Stimulated activated CD4-positive, alpha-beta T cell treated with anti-CD3 and anti-CD28 coated beads, Interleukin-12 subunit alpha, Interleukin-12 subunit beta, amount 100 ng/mL, for 24 hours (primary cell): Measurements from ENCODE around the gene DNAAF1.

Source experiments
- DNase-seq, 2 experiments: peaks; one replicate each; pipeline ENCODE4 v3.0.0-alpha.2; 2020; ENCODE audit warnings: low read depth in 2 of 2

Gene DNAAF1

DNA sequence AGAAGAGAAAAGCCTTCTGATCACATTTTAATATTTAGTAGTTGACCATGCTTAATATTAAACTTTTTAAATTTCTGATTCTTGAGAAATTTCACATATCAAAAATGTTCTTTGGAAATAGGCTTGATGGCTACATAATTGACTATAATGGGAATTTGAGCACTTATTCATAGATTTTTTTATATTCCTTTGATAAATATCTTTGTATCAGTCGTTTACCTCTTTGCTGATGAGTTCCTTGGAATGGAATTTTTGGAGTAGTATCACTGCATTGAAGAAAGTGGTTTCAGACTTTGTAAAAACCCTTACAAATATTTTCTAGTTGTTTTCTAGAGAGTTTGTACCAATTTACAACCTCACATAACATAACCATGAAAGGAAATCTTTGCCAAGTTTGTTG is 14.7 kb downstream of the DNAAF1 start:
- DNase-seq: no peak

GRCh38 chr16:84161037-84161436 is 15.9 kb downstream of the DNAAF1 start:
- DNase-seq: no peak

DNA sequence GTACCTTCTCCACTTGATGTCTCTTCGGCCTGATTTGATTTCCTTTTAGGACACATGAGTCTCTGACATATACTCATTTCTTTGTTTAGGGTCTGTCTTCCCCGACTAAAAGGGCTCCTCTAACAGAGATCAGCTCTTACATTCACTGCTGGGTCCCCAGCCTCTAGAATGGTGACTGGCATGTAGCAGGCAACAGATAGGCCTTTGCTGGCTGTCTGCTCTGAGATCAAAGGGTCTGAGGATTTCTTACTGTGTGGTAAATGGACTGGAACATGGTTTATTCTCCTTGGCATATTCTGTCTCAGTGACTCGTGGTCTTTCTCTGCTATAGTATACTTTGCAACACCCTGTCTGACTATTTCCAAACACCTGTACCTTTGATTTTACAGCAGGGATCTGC is 16.7 kb downstream of the DNAAF1 start:
- DNase-seq: no peak

- no peak for DNase-seq
Observed at GRCh38 chr16:84165746-84166145, 20.6 kb downstream of the DNAAF1 start.

- DNase-seq: peak in 1 of 2 experiments; percentile 22
Observed at GRCh38 chr16:84166796-84167695, 21.9 kb downstream of the DNAAF1 start.

DNA sequence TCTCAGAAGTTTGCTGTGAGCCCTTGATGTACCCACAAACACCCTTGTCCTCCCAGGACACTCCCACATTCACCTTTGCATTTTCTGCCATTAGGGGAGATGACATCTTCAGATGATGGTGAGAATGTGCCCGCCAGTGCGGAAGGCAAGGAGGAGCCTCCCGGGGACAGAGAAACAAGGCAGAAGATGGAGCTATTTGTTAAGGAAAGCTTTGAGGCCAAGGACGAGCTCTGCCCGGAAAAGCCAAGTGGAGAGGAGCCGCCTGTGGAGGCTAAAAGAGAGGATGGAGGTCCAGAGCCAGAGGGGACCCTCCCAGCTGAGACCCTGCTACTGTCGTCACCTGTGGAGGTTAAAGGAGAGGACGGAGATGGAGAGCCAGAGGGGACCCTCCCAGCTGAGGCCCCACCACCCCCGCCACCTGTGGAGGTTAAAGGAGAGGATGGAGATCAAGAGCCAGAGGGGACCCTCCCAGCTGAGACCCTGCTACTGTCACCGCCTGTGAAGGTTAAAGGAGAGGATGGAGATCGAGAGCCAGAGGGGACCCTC is 24.7 kb downstream of the DNAAF1 start:
- no peak for DNase-seq

GRCh38 chr16:84174396-84174795 is 29.3 kb downstream of the DNAAF1 start:
- DNase-seq: no peak

DNA sequence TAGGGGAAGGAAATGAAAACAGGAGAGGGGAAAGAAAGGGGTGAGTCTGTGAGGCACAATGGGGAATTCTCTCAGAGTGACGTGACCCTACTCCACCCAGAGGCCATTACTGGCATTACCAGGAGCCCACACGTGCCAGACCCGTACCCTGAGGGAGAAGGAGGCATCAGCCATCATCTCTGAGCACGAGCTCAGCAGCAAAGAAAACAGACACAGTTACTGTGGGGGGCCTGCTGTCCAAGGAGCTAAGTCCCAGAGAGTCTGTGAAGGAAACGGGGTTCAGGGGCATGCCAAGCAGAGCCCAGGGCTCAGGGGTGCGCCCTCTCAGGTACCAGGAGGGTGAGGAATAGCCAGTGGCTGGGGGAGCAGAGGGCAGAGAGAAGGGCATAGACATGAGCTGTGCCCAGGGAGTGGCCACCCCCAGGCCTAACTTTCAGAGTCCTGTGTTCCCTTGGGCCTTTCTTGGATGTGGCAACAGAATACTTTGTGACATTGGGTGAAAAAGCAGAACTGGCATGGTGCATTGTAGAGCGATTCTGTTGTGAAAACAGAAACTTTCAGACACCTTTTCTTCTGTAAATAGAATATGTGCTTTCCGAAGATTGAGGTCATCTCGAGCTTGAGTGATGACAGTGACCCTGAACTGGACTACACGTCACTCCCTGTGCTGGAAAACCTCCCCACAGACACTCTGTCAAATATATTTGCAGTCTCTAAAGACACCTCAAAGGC is 30.4 kb downstream of the DNAAF1 start:
- DNase-seq: peak; percentile 35 to 65

DNA sequence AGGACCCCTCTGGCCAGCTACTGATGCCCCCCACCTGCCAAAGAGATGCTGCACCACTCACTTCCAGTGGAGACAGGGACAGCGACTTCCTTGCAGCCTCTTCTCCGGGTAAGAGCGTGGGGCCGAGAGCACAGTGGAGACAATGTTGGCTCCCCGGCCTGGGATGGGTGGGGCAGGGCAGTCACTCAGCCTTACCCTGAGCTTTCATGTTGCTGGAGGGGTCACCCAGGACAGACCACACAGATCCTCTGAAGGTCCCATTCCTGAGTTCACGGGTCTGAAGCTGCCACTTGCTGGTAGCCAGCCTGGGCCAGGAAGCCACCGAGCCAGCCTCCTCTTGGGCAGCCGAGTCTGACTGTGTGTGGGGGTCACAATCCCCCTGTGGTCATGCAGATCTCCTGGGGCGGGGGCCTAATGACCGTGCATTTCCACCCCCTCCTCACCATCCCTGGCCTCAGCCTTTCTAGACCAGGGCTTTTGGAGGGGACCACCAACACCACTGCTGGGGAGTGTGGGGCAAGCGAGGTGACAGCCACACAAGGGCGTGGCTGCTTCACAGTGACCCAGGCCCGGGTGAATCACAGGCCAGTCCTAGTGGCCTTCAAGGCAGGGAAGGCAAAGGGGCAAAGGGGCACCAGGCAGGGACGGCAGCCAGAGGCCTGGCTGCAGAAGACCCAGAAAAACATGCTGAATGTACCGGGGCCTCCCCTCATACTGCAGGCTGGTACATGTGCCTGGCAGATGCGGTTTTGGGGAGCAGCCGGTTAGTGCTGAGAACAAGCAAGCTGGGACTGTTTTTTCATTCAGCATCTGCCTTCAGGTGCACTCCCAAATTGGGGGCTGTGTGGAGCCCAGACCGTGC is 31.3 kb downstream of the DNAAF1 start:
- DNase-seq: no peak

DNA sequence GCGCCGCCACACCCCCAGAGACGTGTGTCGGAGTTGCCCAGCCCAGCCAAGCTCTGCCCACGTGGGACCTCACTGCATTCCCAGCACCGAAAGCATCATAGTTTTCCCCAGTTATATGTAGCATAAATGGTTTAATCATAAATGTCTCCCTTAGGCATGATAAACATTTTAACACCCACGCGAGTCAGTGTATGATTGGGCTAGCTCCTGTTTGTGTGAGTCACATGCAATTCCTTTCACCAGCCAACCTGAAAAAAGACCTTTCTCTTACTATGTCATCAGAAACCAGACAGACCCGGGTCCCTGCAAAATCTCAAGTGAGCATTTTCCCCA is 32.6 kb downstream of the DNAAF1 start:
- no peak for DNase-seq

- no peak for DNase-seq
Observed at GRCh38 chr16:84178146-84178765, 33.1 kb downstream of the DNAAF1 start.

- DNase-seq: no peak
Observed at GRCh38 chr16:84178892-84179611, 33.9 kb downstream of the DNAAF1 start.

GRCh38 chr16:84179612-84180320 is 34.7 kb downstream of the DNAAF1 start:
- no peak for DNase-seq

GRCh38 chr16:84180519-84181140 is 35.5 kb downstream of the DNAAF1 start:
- no peak for DNase-seq

- no peak for DNase-seq
Observed at GRCh38 chr16:84181144-84181915, 36.2 kb downstream of the DNAAF1 start.

DNA sequence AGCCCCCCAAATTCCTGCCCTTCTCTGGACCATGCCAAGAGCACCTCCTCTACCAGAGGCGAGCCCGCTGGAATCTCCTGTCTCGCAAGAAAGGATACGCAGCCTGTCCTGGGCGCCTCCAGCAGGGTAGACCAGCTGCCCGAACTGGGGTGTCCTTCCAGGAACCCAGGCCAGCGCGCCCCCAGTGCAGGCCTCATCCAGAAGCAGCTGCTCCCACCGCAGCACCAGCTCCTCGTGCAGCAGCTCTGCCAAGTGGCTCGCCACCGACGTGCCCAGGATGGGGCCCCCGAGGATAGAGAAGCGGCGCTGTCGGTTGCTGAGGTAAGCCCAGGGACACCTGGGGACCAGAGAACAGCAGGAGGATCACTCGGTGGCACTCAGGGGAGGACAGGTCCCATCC is 37.0 kb downstream of the DNAAF1 start:
- DNase-seq: no peak

DNA sequence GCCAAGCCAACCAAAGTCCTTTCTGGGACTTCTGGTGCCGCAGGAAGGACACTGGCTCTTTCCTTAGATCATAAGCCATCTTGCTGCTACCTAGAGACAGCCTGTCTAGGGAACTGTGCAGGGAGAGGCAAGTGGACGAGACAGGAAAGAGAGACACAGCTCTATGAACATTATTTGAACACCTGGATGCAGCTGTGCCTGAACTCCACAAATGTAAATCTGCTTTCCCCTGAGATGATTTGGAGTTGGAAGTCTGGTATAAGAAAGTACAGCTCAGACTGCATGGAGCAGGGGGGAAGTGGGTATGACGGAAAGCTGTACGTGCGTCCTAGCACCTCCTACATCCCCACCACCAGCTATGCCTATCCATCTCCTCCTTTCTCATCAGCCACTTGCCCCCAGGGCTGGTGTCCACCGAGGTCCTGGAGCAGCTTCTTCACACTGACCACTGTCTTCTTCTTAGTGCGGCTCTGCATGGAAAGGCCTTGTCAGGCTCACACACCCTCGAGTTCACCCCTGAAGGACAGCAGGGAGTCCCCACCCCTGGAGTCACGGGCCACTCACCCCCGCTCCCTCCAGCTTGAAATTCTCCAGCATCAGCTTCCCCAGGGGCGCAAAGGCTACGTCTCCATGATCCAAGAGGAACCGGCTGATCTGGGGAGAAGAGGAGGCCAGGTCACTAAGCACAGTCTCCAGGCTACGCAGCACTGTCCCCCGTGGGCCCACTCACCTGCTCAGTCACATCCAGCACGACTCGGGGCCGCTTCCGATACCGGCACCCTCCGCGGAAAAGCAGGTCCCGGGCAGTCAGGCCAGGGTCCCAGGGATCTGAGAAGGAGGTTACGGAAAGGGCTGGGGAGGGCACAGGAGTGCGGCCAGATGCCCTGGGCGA is 37.8 kb downstream of the DNAAF1 start:
- no peak for DNase-seq

DNA sequence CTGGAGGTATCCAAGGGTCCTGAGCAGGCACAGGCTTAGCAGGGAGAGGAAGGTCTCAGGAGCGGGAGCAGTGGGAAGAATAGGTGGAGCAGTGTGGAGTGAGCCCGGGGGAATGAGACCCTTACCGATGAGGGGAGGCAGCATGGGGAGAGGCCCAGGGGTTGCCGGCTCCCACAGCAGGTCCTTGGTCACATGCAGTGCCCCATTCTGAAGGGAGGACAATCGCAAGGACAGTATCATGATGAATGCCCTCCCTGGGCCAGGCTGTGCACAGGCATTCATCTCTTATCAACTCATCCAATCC is 38.4 kb downstream of the DNAAF1 start:
- DNase-seq: no peak
